VCaP (cell line): Measurements from ENCODE around the gene ALPK3.
A peak's percentile ranks its signal among the peaks of the same experiment; 100 is the strongest.

ENCODE experiments used
- H3K27ac ChIP-seq: fragments of 450-650 bp; 2 replicates; pipeline ENCODE4 v1.5.1; 2017
- TF ChIP-seq, protein P1 (sequence below): fragments of 450-650 bp; conservative IDR thresholded peaks from 2 replicates; pipeline ENCODE4 v1.5.1; 2017; ENCODE audit warnings: mild to moderate bottlenecking, moderate library complexity

Gene ALPK3, protein sequence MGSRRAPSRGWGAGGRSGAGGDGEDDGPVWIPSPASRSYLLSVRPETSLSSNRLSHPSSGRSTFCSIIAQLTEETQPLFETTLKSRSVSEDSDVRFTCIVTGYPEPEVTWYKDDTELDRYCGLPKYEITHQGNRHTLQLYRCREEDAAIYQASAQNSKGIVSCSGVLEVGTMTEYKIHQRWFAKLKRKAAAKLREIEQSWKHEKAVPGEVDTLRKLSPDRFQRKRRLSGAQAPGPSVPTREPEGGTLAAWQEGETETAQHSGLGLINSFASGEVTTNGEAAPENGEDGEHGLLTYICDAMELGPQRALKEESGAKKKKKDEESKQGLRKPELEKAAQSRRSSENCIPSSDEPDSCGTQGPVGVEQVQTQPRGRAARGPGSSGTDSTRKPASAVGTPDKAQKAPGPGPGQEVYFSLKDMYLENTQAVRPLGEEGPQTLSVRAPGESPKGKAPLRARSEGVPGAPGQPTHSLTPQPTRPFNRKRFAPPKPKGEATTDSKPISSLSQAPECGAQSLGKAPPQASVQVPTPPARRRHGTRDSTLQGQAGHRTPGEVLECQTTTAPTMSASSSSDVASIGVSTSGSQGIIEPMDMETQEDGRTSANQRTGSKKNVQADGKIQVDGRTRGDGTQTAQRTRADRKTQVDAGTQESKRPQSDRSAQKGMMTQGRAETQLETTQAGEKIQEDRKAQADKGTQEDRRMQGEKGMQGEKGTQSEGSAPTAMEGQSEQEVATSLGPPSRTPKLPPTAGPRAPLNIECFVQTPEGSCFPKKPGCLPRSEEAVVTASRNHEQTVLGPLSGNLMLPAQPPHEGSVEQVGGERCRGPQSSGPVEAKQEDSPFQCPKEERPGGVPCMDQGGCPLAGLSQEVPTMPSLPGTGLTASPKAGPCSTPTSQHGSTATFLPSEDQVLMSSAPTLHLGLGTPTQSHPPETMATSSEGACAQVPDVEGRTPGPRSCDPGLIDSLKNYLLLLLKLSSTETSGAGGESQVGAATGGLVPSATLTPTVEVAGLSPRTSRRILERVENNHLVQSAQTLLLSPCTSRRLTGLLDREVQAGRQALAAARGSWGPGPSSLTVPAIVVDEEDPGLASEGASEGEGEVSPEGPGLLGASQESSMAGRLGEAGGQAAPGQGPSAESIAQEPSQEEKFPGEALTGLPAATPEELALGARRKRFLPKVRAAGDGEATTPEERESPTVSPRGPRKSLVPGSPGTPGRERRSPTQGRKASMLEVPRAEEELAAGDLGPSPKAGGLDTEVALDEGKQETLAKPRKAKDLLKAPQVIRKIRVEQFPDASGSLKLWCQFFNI (N-terminal part only)

DNA sequence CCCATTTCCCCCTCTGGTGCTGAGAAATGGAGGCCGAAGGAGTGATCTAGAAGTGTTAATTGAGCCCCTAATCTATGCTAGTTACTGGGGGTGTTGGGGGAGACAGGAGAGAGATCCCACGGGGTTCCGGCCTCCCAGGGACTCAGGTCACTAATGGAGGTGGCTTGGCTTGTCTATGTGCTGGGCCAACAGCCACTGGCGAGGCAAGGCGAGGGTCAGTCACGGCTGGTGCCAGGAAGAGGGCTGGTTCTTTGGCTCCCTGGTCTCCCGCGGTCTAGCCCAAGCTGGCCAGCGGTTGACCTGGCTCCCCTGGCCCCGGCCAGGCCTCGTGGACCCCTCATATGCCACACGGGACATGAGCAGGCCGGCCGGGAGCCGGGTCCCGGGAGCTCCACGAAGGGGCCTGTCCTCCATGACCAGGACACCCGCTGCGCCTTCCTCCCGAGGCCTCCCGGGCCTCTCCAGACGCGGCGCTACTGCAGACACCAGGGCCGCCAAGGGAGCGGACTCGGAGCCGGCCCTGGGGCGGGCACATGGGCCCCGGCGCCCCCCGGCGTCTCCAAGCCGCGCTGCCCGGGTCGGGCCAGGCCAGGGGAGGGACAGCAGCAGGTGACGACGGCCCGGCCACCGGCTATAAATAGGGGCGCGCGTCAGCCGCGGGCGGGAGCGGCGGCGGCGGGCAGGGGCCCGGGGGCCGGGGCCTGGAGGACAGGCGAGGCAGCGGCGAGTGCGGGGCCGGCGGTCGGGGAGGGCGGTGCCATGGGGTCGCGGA is at the start of gene ALPK3:
Gene ALPK3 (plus strand): TSS at position 663 of the 772 bp plus-strand sequence. CDS start 97 bp downstream, at position 760.
- H3K27ac ChIP-seq: peak within 1 kb of the TSS; percentile 52
- TF ChIP-seq, protein P1, sequence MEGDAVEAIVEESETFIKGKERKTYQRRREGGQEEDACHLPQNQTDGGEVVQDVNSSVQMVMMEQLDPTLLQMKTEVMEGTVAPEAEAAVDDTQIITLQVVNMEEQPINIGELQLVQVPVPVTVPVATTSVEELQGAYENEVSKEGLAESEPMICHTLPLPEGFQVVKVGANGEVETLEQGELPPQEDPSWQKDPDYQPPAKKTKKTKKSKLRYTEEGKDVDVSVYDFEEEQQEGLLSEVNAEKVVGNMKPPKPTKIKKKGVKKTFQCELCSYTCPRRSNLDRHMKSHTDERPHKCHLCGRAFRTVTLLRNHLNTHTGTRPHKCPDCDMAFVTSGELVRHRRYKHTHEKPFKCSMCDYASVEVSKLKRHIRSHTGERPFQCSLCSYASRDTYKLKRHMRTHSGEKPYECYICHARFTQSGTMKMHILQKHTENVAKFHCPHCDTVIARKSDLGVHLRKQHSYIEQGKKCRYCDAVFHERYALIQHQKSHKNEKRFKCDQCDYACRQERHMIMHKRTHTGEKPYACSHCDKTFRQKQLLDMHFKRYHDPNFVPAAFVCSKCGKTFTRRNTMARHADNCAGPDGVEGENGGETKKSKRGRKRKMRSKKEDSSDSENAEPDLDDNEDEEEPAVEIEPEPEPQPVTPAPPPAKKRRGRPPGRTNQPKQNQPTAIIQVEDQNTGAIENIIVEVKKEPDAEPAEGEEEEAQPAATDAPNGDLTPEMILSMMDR: no peak

DNA sequence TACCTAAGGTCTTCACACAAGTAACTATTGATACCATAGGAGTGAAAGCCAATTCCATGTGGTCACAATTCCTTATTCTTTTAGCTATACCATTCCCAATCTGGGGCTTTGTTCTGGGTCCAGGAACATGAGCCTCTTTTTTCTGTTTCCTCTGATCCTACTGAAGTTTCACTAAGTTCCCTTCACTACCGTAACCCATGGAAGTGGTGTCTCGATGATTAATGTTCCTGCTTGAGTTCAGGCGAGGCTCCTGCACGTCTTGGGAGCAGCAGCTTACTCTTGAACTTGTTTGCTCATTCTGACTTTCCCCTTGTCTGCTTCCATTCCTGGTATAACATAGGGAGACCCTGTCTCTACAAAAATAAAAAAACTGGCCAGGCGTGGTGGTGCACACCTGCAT is 45.1 kb upstream of the ALPK3 start:
- no peak overlapping the region for H3K27ac ChIP-seq
- TF ChIP-seq, protein P1: no peak

DNA sequence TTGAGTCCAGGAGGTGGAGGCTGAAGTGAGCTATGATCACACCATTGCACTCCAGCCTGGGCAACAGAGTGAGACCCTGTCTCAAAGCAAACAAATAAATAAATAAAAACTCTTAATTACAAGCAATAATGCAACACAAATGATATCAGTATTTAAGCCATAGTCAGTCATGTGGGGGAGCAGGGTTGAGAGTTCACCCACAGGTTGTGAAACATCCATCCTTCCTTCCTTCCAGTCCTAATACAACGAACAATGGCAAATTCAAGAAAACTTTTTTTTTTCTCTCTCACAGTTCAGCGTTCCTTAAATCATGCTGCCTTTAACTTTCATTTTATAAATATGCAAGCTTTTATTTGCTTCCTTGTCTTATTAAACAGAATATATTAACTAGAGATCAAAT is 44.7 kb upstream of the ALPK3 start:
- TF ChIP-seq, protein P1: no peak
- H3K27ac ChIP-seq: no peak overlapping the region

DNA sequence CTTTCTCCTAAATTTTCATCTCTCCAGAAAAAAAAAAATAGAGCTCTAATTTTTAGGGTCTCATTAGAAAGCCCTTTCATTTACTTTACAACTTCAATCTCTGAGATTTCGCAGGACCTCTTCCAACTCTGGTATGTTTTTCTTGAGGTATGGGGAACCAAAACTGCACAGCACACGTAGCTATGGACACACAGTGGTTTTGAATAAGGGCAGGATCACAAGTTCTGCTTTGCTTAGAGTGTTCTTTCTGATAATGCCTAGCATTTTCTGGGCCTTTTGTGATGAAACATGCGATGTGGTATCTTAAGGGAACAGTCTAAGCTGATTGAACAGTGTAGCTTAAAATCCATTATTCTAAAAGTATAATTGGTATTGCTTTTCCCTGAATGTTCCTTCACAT is 43.4 kb upstream of the ALPK3 start:
- TF ChIP-seq, protein P1: no peak
- no peak overlapping the region for H3K27ac ChIP-seq

DNA sequence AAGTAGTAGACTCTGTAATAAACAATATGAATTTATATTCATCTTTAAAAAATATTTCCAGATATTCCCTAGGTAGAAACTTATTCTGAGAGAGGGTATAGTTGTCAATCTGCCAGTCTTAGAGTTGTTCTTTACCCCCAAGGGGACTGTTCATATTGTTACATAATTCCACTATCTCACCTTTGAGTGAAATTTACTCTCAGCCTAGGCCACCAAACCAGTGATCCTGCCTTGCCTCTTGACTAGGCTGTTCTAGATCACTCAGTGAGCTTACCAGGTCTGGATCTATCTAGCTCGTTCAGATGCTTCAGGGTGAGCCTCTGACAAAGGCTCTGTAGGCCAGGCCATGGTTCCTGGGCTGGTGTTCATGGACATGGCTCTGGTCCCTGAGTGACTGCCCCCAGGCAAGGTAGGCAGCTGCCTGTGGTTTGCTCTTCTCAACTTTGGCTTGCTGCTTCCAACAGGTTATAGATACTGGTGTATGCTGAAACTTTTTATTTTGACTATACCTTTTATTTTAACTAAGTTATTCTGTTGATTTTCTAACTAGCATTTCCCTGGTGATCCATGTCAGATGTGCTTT is 41.2 kb upstream of the ALPK3 start:
- TF ChIP-seq, protein P1: no peak
- H3K27ac ChIP-seq: no peak overlapping the region

DNA sequence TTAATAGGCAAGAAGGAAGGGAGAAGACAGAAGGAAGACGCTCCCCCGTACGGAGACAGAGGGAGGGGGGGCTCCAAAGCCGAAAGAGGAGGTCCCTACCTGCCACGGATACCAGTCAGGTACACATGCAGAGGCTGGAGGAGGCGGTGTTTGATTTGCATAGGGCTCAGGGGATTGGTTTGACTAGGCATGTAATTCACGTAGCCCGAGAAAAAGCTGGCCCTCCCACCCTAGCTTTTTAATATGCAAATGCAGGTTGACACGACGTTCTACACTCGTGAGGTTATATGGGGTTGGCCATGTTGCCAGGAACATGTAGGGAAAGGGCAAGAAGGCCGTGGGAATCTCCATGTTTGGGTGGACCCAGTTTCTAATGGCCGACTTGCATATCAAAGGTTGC is 39.0 kb upstream of the ALPK3 start:
- TF ChIP-seq, protein P1: no peak
- no peak overlapping the region for H3K27ac ChIP-seq
